IPS-15b (cell line): ENCODE results near the gene B3GALT2.
"Not testable (repeated sequence)": the region's sequence is repeated elsewhere in the genome, so short reads cannot be mapped to it uniquely, and the experiment has no call there.

Experiments used
- H3K27me3 ChIP-seq: one replicate; pipeline ENCODE4 v1.6.1; 2013; ENCODE audit warnings: low read length; ENCODE audit not compliant: control insufficient read depth, insufficient read depth
- H3K36me3 ChIP-seq: one replicate; pipeline ENCODE4 v1.6.1; 2013; ENCODE audit warnings: low read length; ENCODE audit not compliant: control insufficient read depth, insufficient read depth
- H3K4me1 ChIP-seq: one replicate; pipeline ENCODE4 v1.6.1; 2013; ENCODE audit warnings: mild to moderate bottlenecking, low read length; ENCODE audit not compliant: control insufficient read depth, insufficient read depth
- H3K4me3 ChIP-seq: one replicate; pipeline ENCODE4 v1.5.1; 2013; ENCODE audit warnings: low read depth, low read length
- H3K9ac ChIP-seq: one replicate; pipeline ENCODE4 v1.6.1; 2013; ENCODE audit warnings: low read depth, mild to moderate bottlenecking, low read length
- H3K9me3 ChIP-seq: one replicate; pipeline ENCODE4 v1.6.1; 2013; ENCODE audit warnings: mild to moderate bottlenecking, low read length; ENCODE audit not compliant: control insufficient read depth, insufficient read depth

Gene B3GALT2

DNA sequence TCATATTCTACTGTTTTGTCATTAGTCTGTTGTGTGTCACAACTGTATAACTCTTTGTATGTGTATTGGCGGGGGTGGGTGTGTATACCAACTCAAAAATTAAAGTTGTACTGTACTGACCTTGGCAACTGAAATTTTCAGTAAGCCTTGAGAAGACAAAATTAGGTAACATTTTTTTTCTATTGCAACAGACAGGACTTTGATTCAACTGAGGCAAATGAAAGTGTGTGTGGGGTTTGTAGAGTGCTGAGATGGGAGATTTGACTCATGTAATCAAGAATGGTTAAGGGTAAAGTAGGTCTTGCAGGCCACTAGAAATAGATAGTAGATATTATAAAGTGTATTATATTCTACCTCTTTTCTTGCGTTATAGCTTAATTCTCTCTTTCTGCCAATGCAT is 14.6 kb upstream of the B3GALT2 start:
- H3K9me3 ChIP-seq: no peaks in the 10 kb centered on the region
- H3K9ac ChIP-seq: no peak overlapping the region
- H3K27me3 ChIP-seq: no peaks in the 10 kb centered on the region
- H3K36me3 ChIP-seq: no peaks in the 10 kb centered on the region
- H3K4me3 ChIP-seq: no peak overlapping the region
- H3K4me1 ChIP-seq: no peaks in the 10 kb centered on the region

DNA sequence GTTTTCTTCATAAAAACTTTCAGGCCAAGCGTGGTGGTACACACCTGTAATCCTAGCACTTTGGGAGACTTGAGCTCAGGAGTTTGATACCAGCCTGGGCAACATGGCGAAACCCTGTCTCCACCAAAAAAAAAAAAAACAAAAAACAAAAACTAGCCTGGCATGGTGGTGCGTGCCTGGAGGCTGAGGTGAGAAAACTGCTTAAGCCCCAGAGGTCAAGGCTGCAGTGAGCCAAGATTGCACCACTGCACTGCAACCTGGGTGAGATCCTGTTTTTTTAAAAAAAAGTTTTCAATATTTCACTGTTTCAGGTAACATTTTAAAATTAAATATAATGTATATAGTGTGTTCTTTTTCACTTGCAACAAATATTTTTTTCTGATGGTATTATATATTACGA is 13.5 kb upstream of the B3GALT2 start:
- H3K4me3 ChIP-seq: no peak overlapping the region
- H3K9me3 ChIP-seq: no peaks in the 10 kb centered on the region
- H3K27me3 ChIP-seq: no peaks in the 10 kb centered on the region
- no peaks in the 10 kb centered on the region for H3K36me3 ChIP-seq
- H3K4me1 ChIP-seq: no peaks in the 10 kb centered on the region
- H3K9ac ChIP-seq: no peak overlapping the region

DNA sequence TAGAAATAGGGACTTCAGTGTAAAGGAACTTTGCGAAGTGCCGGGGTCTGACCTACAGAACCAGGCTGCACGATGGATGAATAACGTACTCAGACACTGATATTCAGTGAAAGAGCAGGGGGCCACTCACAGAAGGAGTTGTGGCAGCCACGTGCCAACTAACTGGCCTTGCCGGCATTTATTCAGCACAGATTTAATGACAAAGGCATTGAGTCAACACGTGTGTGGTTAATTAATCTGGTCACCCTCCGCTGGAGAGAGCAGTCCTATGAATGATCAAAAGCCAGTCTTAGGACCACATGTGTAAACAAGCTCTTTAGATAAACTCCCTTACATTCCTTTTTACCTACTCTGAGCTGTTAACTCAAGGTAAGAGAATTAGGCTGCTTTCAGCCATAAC is 6.2 kb upstream of the B3GALT2 start:
- H3K9ac ChIP-seq: no peak overlapping the region
- no peaks in the 10 kb centered on the region for H3K27me3 ChIP-seq
- no peak overlapping the region for H3K4me3 ChIP-seq
- H3K4me1 ChIP-seq: no peaks in the 10 kb centered on the region
- H3K36me3 ChIP-seq: no peaks in the 10 kb centered on the region
- no peaks in the 10 kb centered on the region for H3K9me3 ChIP-seq

DNA sequence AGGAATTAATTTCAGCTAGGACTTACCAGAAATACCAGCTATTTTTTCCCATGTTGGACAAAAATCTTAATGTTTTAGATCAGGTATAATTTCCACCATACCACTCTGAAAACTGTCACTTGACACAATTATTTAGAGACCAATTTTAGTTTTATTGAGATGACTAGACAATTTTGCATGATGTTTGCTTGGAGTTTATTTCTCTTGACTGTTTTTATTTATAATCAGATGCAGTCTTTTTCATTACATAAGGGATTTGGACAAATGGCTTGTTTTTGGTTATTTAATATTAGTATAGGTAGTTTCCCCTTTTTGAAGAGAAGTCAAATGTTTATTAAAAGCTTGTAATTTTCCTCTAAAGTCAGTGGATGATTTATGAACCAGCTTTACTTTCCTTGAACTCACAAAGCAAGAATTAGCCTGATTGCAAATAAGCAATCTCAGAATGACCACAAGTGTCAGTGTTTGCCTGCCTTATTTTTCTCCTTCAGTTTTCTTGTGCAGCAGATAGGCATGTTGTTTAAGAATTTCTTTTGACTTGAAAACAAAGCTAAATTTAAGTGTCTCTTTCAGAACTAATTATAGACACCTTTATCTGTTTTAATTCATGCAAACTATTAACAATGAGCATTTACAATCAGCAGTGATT is 3.8 kb upstream of the B3GALT2 start:
- Histone ChIP-seq H3K4me1 (peaks cover 7% of the 10 kb centered on the region), H3K4me3 (no peak overlapping the region), H3K27me3 (no peaks in the 10 kb centered on the region), H3K9ac (no peak overlapping the region), H3K9me3 (no peaks in the 10 kb centered on the region), H3K36me3 (no peaks in the 10 kb centered on the region)

DNA sequence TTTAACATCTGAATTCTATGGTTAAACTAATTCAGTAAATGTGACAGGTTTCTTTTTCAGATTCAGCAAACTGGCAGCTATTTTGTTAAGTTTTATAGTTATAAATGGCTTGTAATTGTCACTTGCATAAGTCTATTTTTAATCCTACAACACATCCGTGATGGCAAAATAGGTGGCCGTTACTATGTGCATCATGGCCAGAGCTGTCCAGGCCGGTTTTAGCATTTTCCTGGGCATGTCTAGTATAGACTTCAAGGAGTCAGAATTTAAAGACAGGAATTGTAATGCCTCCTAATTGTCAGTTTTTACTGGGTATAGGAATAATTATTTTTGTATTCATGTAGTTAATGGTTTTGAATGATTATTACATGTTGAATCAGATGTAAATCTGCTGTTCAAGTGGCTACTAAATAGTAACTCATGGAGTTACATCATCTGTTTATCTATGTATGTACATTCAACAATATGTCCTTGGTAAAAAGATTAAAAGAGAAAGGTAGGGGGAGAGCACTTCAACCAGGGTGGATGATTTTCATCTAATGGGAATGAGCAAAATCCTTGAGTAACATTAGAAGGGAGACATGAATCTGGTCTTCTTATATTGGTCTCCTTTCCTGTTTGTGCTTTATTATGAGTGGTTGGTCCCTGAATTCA is 3.2 kb upstream of the B3GALT2 start:
- Histone ChIP-seq H3K4me3 (no peak overlapping the region), H3K27me3 (no peaks in the 10 kb centered on the region), H3K9ac (no peak overlapping the region), H3K4me1 (peaks cover 8% of the 10 kb centered on the region), H3K36me3 (no peaks in the 10 kb centered on the region), H3K9me3 (no peaks in the 10 kb centered on the region)

DNA sequence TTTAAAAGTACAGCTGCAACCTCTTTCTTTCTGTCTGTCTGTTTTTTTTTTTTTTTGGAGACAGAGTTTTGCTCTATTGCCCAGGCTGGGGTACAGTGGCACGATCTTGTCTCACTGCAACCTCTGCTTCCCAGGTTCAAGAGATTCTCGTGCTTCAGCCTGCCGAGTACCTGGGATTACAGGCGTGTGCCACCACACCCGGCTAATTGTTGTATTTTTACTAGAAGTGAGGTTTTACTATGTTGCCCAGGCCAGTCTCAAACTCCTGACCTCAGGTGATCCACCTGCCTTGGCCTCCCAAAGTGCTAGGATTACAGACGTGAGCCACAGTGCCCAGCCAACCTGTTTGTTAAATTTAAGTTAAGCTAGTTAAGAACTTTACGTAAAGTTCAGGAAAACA is 2.5 kb upstream of the B3GALT2 start:
- H3K36me3 ChIP-seq, H3K4me1 ChIP-seq, H3K4me3 ChIP-seq, H3K27me3 ChIP-seq, H3K9ac ChIP-seq, H3K9me3 ChIP-seq: not testable (repeated sequence)

DNA sequence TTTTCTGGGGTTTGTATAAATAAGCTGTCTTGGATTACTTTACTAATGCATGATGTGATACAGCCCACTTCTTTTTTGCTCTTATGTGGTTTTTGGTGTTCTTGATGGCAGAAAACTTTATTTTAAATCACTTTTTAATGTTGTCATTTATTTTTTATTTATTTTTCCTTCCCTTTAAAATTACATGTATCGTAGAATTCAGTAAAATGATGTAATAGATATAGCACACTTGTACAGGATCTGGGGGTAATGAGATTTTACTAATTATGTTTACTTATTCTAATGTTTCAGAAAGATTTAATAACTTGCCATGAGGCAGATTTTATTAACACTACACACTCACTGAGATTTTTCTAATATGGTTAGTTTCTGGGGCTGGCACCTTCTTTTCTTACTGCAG is 701 bp upstream of the B3GALT2 start:
- H3K27me3 ChIP-seq: no peaks in the 10 kb centered on the region
- peaks cover 8% of the 10 kb centered on the region for H3K4me1 ChIP-seq
- H3K36me3 ChIP-seq: no peaks in the 10 kb centered on the region
- H3K9ac ChIP-seq: no peak overlapping the region
- H3K4me3 ChIP-seq: no peak overlapping the region
- H3K9me3 ChIP-seq: no peaks in the 10 kb centered on the region

DNA sequence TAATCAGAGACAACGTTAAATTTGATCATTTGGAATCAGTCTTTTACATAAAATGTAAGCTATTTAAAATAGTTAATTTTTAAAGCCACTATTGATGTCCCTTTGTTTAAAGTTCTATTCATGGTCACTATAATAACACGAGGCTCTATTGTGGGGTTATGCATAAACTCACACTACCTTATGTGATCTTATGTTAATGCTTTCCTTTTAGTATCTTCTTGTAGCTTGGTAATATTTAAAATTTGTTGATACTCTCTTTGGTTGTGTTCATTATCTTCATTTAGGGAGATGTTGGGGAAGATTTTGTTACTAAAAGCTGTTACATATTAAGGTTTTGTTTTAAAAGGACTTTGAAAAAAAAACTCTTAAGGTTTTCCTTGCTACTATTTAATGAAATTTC is 1.2 kb downstream of the B3GALT2 start:
- H3K9me3 ChIP-seq: no peaks in the 10 kb centered on the region

DNA sequence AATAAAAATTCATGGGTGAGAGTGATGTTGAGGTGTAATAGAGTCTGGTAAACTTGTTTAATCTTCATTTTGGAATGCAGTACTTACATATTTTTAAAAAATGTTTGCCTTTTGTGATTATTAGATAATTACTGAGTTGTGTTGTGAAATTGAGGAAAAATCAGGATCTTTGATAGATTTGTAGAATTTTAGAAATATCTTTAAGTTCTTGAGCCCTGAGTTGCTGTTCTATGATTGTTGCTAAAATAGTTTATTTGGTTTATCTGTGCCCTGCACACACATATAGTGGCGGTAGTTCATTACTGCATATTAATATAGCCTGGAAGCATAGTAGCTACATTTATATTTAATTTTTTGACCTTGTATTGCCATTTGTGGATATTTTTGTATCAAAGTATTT is 1.6 kb downstream of the B3GALT2 start:
- Histone ChIP-seq H3K9ac (no peak overlapping the region), H3K4me1 (peaks cover 8% of the 10 kb centered on the region), H3K27me3 (no peaks in the 10 kb centered on the region), H3K9me3 (no peaks in the 10 kb centered on the region), H3K36me3 (no peaks in the 10 kb centered on the region), H3K4me3 (no peak overlapping the region)

More for the DNA sequence above, 1.2 kb downstream of the B3GALT2 start:
- Histone ChIP-seq H3K9ac (no peak overlapping the region), H3K4me1 (peaks cover 8% of the 10 kb centered on the region), H3K36me3 (no peaks in the 10 kb centered on the region), H3K4me3 (no peak overlapping the region), H3K27me3 (no peaks in the 10 kb centered on the region)

DNA sequence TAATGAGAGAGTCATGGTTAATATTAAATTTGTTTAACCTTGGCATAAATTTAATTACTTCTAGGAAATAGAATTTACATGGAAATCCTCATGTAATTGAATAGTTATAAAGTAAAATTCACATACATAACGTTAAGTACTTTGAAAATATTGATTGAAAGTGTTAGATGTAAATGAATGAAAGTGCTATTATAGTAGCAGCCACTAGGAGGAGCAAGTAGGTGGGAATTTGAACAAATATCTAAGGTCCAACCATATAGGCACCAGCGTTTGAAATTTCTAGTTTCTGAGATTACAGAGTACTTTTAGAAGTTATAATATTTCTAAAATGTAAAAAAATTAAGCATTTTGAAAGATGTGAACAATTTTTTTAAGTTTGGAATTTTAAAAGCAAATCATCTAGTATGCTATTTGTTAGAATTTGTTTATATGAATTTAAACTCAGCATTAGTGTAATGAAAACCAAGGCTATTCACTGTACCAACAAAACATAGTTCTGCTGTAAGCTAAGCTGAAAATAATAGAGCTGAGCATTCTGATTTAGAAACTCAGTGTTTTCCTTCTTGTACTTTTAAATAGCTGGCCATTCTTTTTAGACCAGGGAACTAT is 3.3 kb downstream of the B3GALT2 start:
- H3K9ac ChIP-seq: no peak overlapping the region

DNA sequence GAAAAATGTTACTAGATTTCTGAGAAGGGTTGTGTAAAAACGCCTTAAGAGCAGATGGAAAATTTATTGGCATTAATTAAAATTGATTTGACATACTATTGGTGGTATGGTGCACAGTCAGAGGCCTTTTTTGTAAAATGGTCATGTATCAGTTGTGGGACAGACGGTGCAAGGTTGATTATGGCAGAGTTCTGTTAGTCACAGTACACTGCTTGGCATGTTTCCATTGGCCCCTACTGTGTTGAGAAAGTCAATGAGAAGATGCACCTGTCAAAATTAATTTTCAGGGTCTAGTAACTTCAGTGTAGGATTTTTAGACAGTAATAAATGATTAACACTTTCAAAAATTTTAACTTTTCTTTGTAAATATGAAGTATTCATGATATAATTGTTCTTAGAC is 4.4 kb downstream of the B3GALT2 start:
- H3K9ac ChIP-seq: no peak overlapping the region
- H3K9me3 ChIP-seq: no peaks in the 10 kb centered on the region
- H3K36me3 ChIP-seq: no peaks in the 10 kb centered on the region
- H3K4me3 ChIP-seq: no peak overlapping the region
- H3K27me3 ChIP-seq: no peaks in the 10 kb centered on the region
- peaks cover 8% of the 10 kb centered on the region for H3K4me1 ChIP-seq

More for the DNA sequence above, 3.3 kb downstream of the B3GALT2 start:
- Histone ChIP-seq H3K9me3 (no peaks in the 10 kb centered on the region), H3K4me1 (peaks cover 8% of the 10 kb centered on the region), H3K27me3 (no peaks in the 10 kb centered on the region), H3K4me3 (no peak overlapping the region), H3K36me3 (no peaks in the 10 kb centered on the region)

DNA sequence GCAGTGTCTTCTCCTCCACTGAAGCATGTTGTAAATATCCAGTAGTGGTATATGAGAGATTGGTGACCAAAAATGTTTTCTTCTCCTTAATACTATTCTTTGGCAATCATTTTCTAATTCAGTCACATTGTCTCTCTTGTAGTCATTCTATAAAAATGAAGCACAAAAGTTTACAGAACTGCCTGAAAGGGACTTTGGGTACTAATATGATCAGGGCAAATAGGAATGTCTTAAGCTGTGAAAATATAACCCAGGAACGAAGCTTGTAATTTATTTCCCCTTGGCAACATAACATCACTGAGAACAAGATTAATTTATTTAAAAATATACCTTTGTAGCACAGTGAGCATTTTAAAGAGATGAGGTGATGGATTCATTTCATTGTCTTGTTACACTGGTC is 4.9 kb downstream of the B3GALT2 start:
- Histone ChIP-seq H3K27me3 (no peaks in the 10 kb centered on the region), H3K36me3 (no peaks in the 10 kb centered on the region), H3K9ac (no peak overlapping the region), H3K4me1 (peaks cover 8% of the 10 kb centered on the region), H3K9me3 (no peaks in the 10 kb centered on the region), H3K4me3 (no peak overlapping the region)
